Epithelial cell of proximal tubule (primary cell): Measurements from ENCODE around the gene COL4A2. TPM values are rescaled to one million over a fixed set of nuclear protein-coding genes. Genes with fewer than 3 reads are reported as not detected.

Experiments
- DNase-seq: peaks from one replicate; pipeline ENCODE4 v3.0.0-alpha.2; 2011; ENCODE audit warnings: low read depth
- H3K4me3 ChIP-seq: 2 replicates; pipeline ENCODE4 v1.5.1; 2011; ENCODE audit warnings: low read depth, mild to moderate bottlenecking, low read length
- CTCF ChIP-seq: conservative IDR thresholded peaks from 2 replicates; pipeline ENCODE4 v1.5.1; 2012; ENCODE audit warnings: low read depth, mild to moderate bottlenecking, low read length
- total RNA-seq: library from RNA; depleted of rRNA; stranded (reverse); fragments of >200 nt; gene quantifications from 2 replicates; pipeline ENCODE4 v1.2.3, GENCODE V29; 2015

Gene COL4A2
- total RNA-seq, 1 donor from 2014 or later = 728 TPM

- no peak for DNase-seq
- no peak for TF ChIP-seq CTCF
- H3K4me3 ChIP-seq = no peak overlapping the region
These were observed 104.0 kb downstream of the COL4A2 start for GRCh38 chr13:110410936-110411687.

GRCh38 chr13:110411688-110412059, 104.6 kb downstream of the COL4A2 start:
- no peak overlapping the region for H3K4me3 ChIP-seq
- DNase-seq = no peak
- no peak for TF ChIP-seq CTCF

GRCh38 chr13:110412132-110412914, 105.2 kb downstream of the COL4A2 start:
- H3K4me3 ChIP-seq = no peak overlapping the region
- peak; percentile 98 for DNase-seq
- TF ChIP-seq CTCF = peak; percentile 97

- TF ChIP-seq CTCF = no peak
- no peak overlapping the region for H3K4me3 ChIP-seq
- no peak for DNase-seq
These were observed 106.1 kb downstream of the COL4A2 start for GRCh38 chr13:110413016-110413675.

- DNase-seq = no peak
- no peak overlapping the region for H3K4me3 ChIP-seq
- TF ChIP-seq CTCF = no peak
These were observed 106.6 kb downstream of the COL4A2 start for GRCh38 chr13:110413676-110414040.

- DNase-seq = no peak
- no peak overlapping the region for H3K4me3 ChIP-seq
- no peak for TF ChIP-seq CTCF
These were observed 107.2 kb downstream of the COL4A2 start for GRCh38 chr13:110414283-110414682.
